HepG2 (cell line): ENCODE results near the gene BFSP1. TPM values are rescaled to one million over a fixed set of nuclear protein-coding genes. Genes with fewer than 3 reads are reported as not detected.

ENCODE experiments used
- BCL6 ChIP-seq: IDR thresholded peaks from 2 replicates; pipeline ENCODE4 v1.6.1; 2016; ENCODE audit warnings: missing genetic modification reagents, missing compliant biosample characterization
- DPF2 ChIP-seq: sonication (generic); formaldehyde crosslinking; IDR thresholded peaks from 2 replicates; pipeline ENCODE4 v1.4.0; 2020; ENCODE audit warnings: mild to moderate bottlenecking, low read depth, missing genetic modification reagents, borderline replicate concordance
- ETV5 ChIP-seq: IDR thresholded peaks from 2 replicates; pipeline ENCODE4 v1.6.1; 2018; ENCODE audit warnings: missing biosample characterization, missing genetic modification reagents, inconsistent platforms, borderline replicate concordance
- GLI4 ChIP-seq: sonication (generic); formaldehyde crosslinking; IDR thresholded peaks from 2 replicates; pipeline ENCODE4 v1.5.1; 2020; ENCODE audit warnings: missing genetic modification reagents, mild to moderate bottlenecking, moderate library complexity, borderline replicate concordance
- KDM2A ChIP-seq: sonication (generic); formaldehyde crosslinking; IDR thresholded peaks from 2 replicates; pipeline ENCODE4 v1.4.0; 2020; ENCODE audit warnings: low read depth, missing genetic modification reagents, borderline replicate concordance
- MAFG ChIP-seq: sonication (generic); formaldehyde crosslinking; IDR thresholded peaks from 2 replicates; pipeline ENCODE4 v1.5.1; 2020; ENCODE audit warnings: mild to moderate bottlenecking, missing genetic modification reagents
- PHF8 ChIP-seq: sonication (generic); formaldehyde crosslinking; IDR thresholded peaks from 2 replicates; pipeline ENCODE4 v1.5.0; 2020; ENCODE audit warnings: missing genetic modification reagents
- POLR2A ChIP-seq, 2 experiments: IDR thresholded peaks; 2 replicates each; pipeline ENCODE4 v1.6.1; 2011; ENCODE audit warnings: low read depth in 2 of 2, low read length in 2 of 2, mild to moderate bottlenecking in 1 of 2, moderate library complexity in 1 of 2; ENCODE audit not compliant: insufficient read depth in 1 of 2
- RFX3 ChIP-seq: IDR thresholded peaks from 2 replicates; pipeline ENCODE4 v1.6.1; 2016; ENCODE audit warnings: missing biosample characterization, missing genetic modification reagents
- SRY ChIP-seq: sonication (generic); formaldehyde crosslinking; IDR thresholded peaks from 2 replicates; pipeline ENCODE4 v1.8.0; 2022; ENCODE audit warnings: mild to moderate bottlenecking, missing genetic modification reagents
- TRAFD1 ChIP-seq: sonication (generic); formaldehyde crosslinking; IDR thresholded peaks from 2 replicates; pipeline ENCODE4 v1.5.1; 2020; ENCODE audit warnings: missing genetic modification reagents, mild to moderate bottlenecking, borderline replicate concordance
- XBP1 ChIP-seq: sonication (generic); formaldehyde crosslinking; IDR thresholded peaks from 2 replicates; pipeline ENCODE4 v1.5.0; 2020; ENCODE audit warnings: missing genetic modification reagents
- ZBTB2 ChIP-seq: sonication (generic); formaldehyde crosslinking; IDR thresholded peaks from 2 replicates; pipeline ENCODE4 v1.8.0; 2022; ENCODE audit warnings: low read depth, missing genetic modification reagents
- ZFP90 ChIP-seq: sonication (generic); formaldehyde crosslinking; IDR thresholded peaks from 2 replicates; pipeline ENCODE4 v1.8.0; 2022; ENCODE audit warnings: missing genetic modification reagents, mild to moderate bottlenecking, inconsistent platforms, borderline replicate concordance
- ZMYM4 ChIP-seq: sonication (generic); formaldehyde crosslinking; IDR thresholded peaks from 2 replicates; pipeline ENCODE4 v1.8.1; 2023; ENCODE audit warnings: mild to moderate bottlenecking, missing genetic modification reagents
- ZNF12 ChIP-seq: sonication (generic); formaldehyde crosslinking; IDR thresholded peaks from 2 replicates; pipeline ENCODE4 v1.5.0; 2020; ENCODE audit warnings: missing genetic modification reagents
- ZNF142 ChIP-seq: sonication (generic); formaldehyde crosslinking; IDR thresholded peaks from 2 replicates; pipeline ENCODE4 v1.4.0; 2020; ENCODE audit warnings: missing genetic modification reagents
- ZNF253 ChIP-seq: sonication (generic); formaldehyde crosslinking; IDR thresholded peaks from 2 replicates; pipeline ENCODE4 v1.8.0; 2022; ENCODE audit warnings: mild to moderate bottlenecking, missing genetic modification reagents, borderline replicate concordance
- ZNF263 ChIP-seq: sonication (generic); formaldehyde crosslinking; IDR thresholded peaks from 2 replicates; pipeline ENCODE4 v1.4.0; 2020; ENCODE audit warnings: missing genetic modification reagents
- ZNF562 ChIP-seq: sonication (generic); formaldehyde crosslinking; IDR thresholded peaks from 2 replicates; pipeline ENCODE4 v1.8.0; 2022; ENCODE audit warnings: missing genetic modification reagents, borderline replicate concordance
- ZNF879 ChIP-seq: sonication (generic); formaldehyde crosslinking; IDR thresholded peaks from 2 replicates; pipeline ENCODE4 v1.8.1; 2023; ENCODE audit warnings: missing genetic modification reagents
- polyA plus RNA-seq, 8 experiments: library from polyadenylated mRNA; depleted of rRNA in 3 of 8; stranded (reverse) in 7 of 8; unstranded in 1 of 8; fragments of >200 nt; fragmentation: Illumina TruSeq in 4 of 8; extraction: Trizol in 4 of 8; gene quantifications; 2 replicates each; pipeline versions ENCODE4 v1.2.1 to v1.2.3, GENCODE V29; 2011 to 2016; ENCODE audit warnings: low read depth in 4 of 8, missing spikeins in 1 of 8, mixed read lengths in 1 of 8; ENCODE audit not compliant: insufficient read depth in 1 of 8
- total RNA-seq, 5 experiments: library from RNA; depleted of rRNA; stranded (reverse); fragments of >200 nt; fragmentation: Illumina TruSeq; extraction: Trizol; gene quantifications; 2 replicates each; pipeline ENCODE4 v1.2.3, GENCODE V29; 2016; ENCODE audit warnings: low read depth in 1 of 5

BFSP1 gene
- total and polyA plus RNA-seq, 2 of the 13 experiments (the other 11 are each of a cell fraction or from before 2014, with no cell fraction given) = 0.22 to 0.26 TPM

- TF ChIP-seq DPF2 (CRISPR knock-in tag) (no peak), TRAFD1 (CRISPR knock-in tag) (no peak), ZNF142 (CRISPR knock-in tag) (no peak), SRY (CRISPR knock-in tag) (no peak), RFX3 (CRISPR knock-in tag) (peak; percentile 58; the same call in 1 of the 2 replicates), PHF8 (CRISPR knock-in tag) (no peak), GLI4 (no peak), ETV5 (CRISPR knock-in tag) (peak; percentile 93), ZNF263 (no peak), POLR2A (IDR thresholded peaks at IDR 0.05; ENCODE audit: insufficient read depth in 1 of 2, low read depth in 2 of 2, low read length in 2 of 2) (peak in 1 of 2 experiments; percentile 42; a peak in 1 of 4 replicates), MAFG (no peak), ZNF879 (CRISPR knock-in tag) (no peak), XBP1 (no peak), ZNF562 (CRISPR knock-in tag) (no peak), ZNF12 (CRISPR knock-in tag) (no peak), KDM2A (CRISPR knock-in tag) (peak; percentile 51; the same call in 1 of the 2 replicates), ZNF253 (CRISPR knock-in tag) (no peak), ZFP90 (CRISPR knock-in tag) (no peak), ZBTB2 (CRISPR knock-in tag) (no peak), BCL6 (0 out of 2 replicates have a peak, but pooled peaks have one; percentile 37), ZMYM4 (CRISPR knock-in tag) (no peak)
Measured at GRCh38 chr20:17558154-17558940, 27.2 kb upstream of the BFSP1 start (continued).
